ENCODE data around the gene SCN3A. TPM values are rescaled to one million over a fixed set of nuclear protein-coding genes. Genes with fewer than 3 reads are reported as not detected.

Gene SCN3A
- polyA plus RNA-seq, 1 donor from 2014 or later = 161 TPM

GRCh38 chr2:165064743-165065142 is 139.1 kb downstream of the SCN3A start:
- H3K27me3 ChIP-seq (ENCODE audit: insufficient read depth, low read depth, low read length) = no peaks in the 10 kb centered on the region
- H3F3A ChIP-seq (ENCODE audit: insufficient read depth, low read length, poor library complexity, severe bottlenecking) = peaks cover 6% of the 10 kb centered on the region
- H3K9me3 ChIP-seq (ENCODE audit: low read length) = no peaks in the 10 kb centered on the region
- no peak overlapping the region for H3K9ac ChIP-seq (ENCODE audit: low read length)
- H3K9me2 ChIP-seq (ENCODE audit: insufficient read depth, low read length) = no peaks in the 10 kb centered on the region
- TF ChIP-seq REST (IDR thresholded peaks at IDR 0.05; ENCODE audit: borderline replicate concordance) = no peak
- TF ChIP-seq MXI1 (conservative IDR thresholded peaks at IDR 0.05; ENCODE audit: poor library complexity, severe bottlenecking) = no peak
- TF ChIP-seq RAD21 (conservative IDR thresholded peaks at IDR 0.05) = no peak
- TF ChIP-seq EP300 (conservative IDR thresholded peaks at IDR 0.05; ENCODE audit: poor library complexity, severe bottlenecking) = no peak
- TF ChIP-seq POLR2AphosphoS5 (IDR thresholded peaks at IDR 0.05) = no peak
- TF ChIP-seq EZH2 (IDR thresholded peaks at IDR 0.05; ENCODE audit: borderline replicate concordance, insufficient read depth, low read length, poor library complexity, severe bottlenecking) = no peak
- no peak for TF ChIP-seq SMC3 (conservative IDR thresholded peaks at IDR 0.05; ENCODE audit: poor library complexity)
- TF ChIP-seq TAF1 (IDR thresholded peaks at IDR 0.05; ENCODE audit: low read depth) = no peak
- TF ChIP-seq CTCF (IDR thresholded peaks at IDR 0.05; ENCODE audit: poor library complexity, severe bottlenecking) = no peak
- no peaks in the 10 kb centered on the region for H4K20me1 ChIP-seq (ENCODE audit: insufficient read depth)
- H3K27ac ChIP-seq (ENCODE audit: low read length) = no peak overlapping the region
- no peaks in the 10 kb centered on the region for H3K79me2 ChIP-seq (replicated peaks; ENCODE audit: insufficient read depth, low read length)
- no peak overlapping the region for H3K4me2 ChIP-seq (ENCODE audit: low read length)
- H3K36me3 ChIP-seq (ENCODE audit: insufficient read depth, low read length) = no peaks in the 10 kb centered on the region
- H3K4me3 ChIP-seq (ENCODE audit: low read length) = no peak overlapping the region
- H2AFZ ChIP-seq (ENCODE audit: low read depth, low read length) = no peak overlapping the region

GRCh38 chr2:165060411-165060810 is 143.4 kb downstream of the SCN3A start:
- Histone ChIP-seq H3K27me3 (ENCODE audit: insufficient read depth, low read depth, low read length) (no peaks in the 10 kb centered on the region), H3K27ac (ENCODE audit: low read length) (no peak overlapping the region), H2AFZ (ENCODE audit: low read depth, low read length) (no peak overlapping the region), H3K9me3 (ENCODE audit: low read length) (no peaks in the 10 kb centered on the region), H3K4me2 (ENCODE audit: low read length) (no peak overlapping the region), H3K79me2 (replicated peaks; ENCODE audit: insufficient read depth, low read length) (no peaks in the 10 kb centered on the region), H3K9ac (ENCODE audit: low read length) (no peak overlapping the region), H3K4me3 (ENCODE audit: low read length) (no peak overlapping the region), H3K9me2 (ENCODE audit: insufficient read depth, low read length) (no peaks in the 10 kb centered on the region), H3F3A (ENCODE audit: insufficient read depth, low read length, poor library complexity, severe bottlenecking) (no peaks in the 10 kb centered on the region), H3K36me3 (ENCODE audit: insufficient read depth, low read length) (no peaks in the 10 kb centered on the region), H4K20me1 (ENCODE audit: insufficient read depth) (no peaks in the 10 kb centered on the region)
- TF ChIP-seq POLR2AphosphoS5 (IDR thresholded peaks at IDR 0.05) = no peak

All from neural cell (in vitro differentiated cells).